HEK293 (cell line): ENCODE results near the gene UBR4.
"Not testable (repeated sequence)": the region's sequence is repeated elsewhere in the genome, so short reads cannot be mapped to it uniquely, and the experiment has no call there.

ENCODE experiments used
- CTCF ChIA-PET: fragments of 350-600 bp; formaldehyde crosslinking; extraction: SDS; loops from one replicate; lab custom pipeline; 2021; ENCODE audit warnings: antibody characterized with exemption; lab: Yijun Ruan, JAX
- POLR2A ChIA-PET: fragments of 300-600 bp; formaldehyde crosslinking; extraction: SDS; loops from one replicate; lab custom pipeline; 2020; ENCODE audit warnings: antibody characterized with exemption, inconsistent platforms; lab: Yijun Ruan, JAX
- H3K27ac ChIP-seq: fragments of 200-500 bp; sonication (Bioruptor generic); 2 replicates; pipeline ENCODE4 v1.5.1; 2014; ENCODE audit warnings: low read depth, low read length, control low read depth, inconsistent platforms; ENCODE audit errors: extremely low read depth
- H3K36me3 ChIP-seq, 2 experiments: fragments of 200-500 bp in 1 of 2; sonication (Bioruptor generic) in 1 of 2; 1 replicate in 1 of 2; 2 replicates in 1 of 2; pipeline ENCODE4 v1.5.1; 2014 to 2017; ENCODE audit warnings: inconsistent platforms in 2 of 2, low read length in 2 of 2; ENCODE audit not compliant: control insufficient read depth in 2 of 2, insufficient read depth in 1 of 2
- H3K4me1 ChIP-seq: fragments of 200-500 bp; sonication (Bioruptor generic); 2 replicates; pipeline ENCODE4 v1.5.1; 2014; ENCODE audit warnings: mild to moderate bottlenecking, low read length, inconsistent platforms; ENCODE audit not compliant: control insufficient read depth, insufficient read depth
- H3K4me3 ChIP-seq: 2 replicates; pipeline ENCODE4 v1.5.1; 2011; ENCODE audit warnings: low read depth, mild to moderate bottlenecking, control low read depth, low read length, moderate library complexity
- H3K9me3 ChIP-seq: fragments of 200-500 bp; sonication (Bioruptor generic); 2 replicates; pipeline ENCODE4 v1.5.1; 2014; ENCODE audit warnings: low read depth, low read length, inconsistent platforms; ENCODE audit not compliant: control insufficient read depth, insufficient read depth
- PRDM6 ChIP-seq: fragments of 450-650 bp; formaldehyde crosslinking; IDR thresholded peaks from 2 replicates; pipeline ENCODE4 v1.5.1; 2017; ENCODE audit warnings: missing biosample characterization, missing genetic modification characterization
- SP7 ChIP-seq: fragments of 450-650 bp; formaldehyde crosslinking; IDR thresholded peaks from 2 replicates; pipeline ENCODE4 v1.5.1; 2016; ENCODE audit warnings: missing biosample characterization, missing genetic modification characterization
- ZBTB17 ChIP-seq: fragments of 450-650 bp; formaldehyde crosslinking; IDR thresholded peaks from 2 replicates; pipeline ENCODE4 v1.5.1; 2016; ENCODE audit warnings: missing biosample characterization, missing genetic modification characterization
- ZNF121 ChIP-seq: fragments of 450-650 bp; formaldehyde crosslinking; IDR thresholded peaks from 2 replicates; pipeline ENCODE4 v1.5.1; 2016; ENCODE audit warnings: missing biosample characterization, missing genetic modification characterization
- ZNF174 ChIP-seq: fragments of 450-650 bp; formaldehyde crosslinking; IDR thresholded peaks from 2 replicates; pipeline ENCODE4 v1.5.0; 2017; ENCODE audit warnings: missing biosample characterization, mild to moderate bottlenecking, missing genetic modification characterization
- ZNF18 ChIP-seq: fragments of 450-650 bp; formaldehyde crosslinking; IDR thresholded peaks from 2 replicates; pipeline ENCODE4 v1.5.1; 2016; ENCODE audit warnings: missing biosample characterization, missing genetic modification characterization
- ZNF19 ChIP-seq: fragments of 450-650 bp; formaldehyde crosslinking; IDR thresholded peaks from 2 replicates; pipeline ENCODE4; 2016; ENCODE audit warnings: missing biosample characterization, missing genetic modification characterization, low read depth
- ZNF248 ChIP-seq: fragments of 450-650 bp; formaldehyde crosslinking; IDR thresholded peaks from 2 replicates; pipeline ENCODE4 v1.5.1; 2017; ENCODE audit warnings: missing biosample characterization, missing genetic modification characterization
- ZNF37A ChIP-seq: fragments of 450-650 bp; IDR thresholded peaks from 2 replicates; pipeline ENCODE4 v1.5.1; 2018; ENCODE audit warnings: missing biosample characterization, missing genetic modification characterization
- ZNF398 ChIP-seq: fragments of 450-650 bp; formaldehyde crosslinking; IDR thresholded peaks from 2 replicates; pipeline ENCODE4 v1.5.1; 2017; ENCODE audit warnings: missing biosample characterization, missing genetic modification characterization
- ZNF416 ChIP-seq: fragments of 450-650 bp; formaldehyde crosslinking; IDR thresholded peaks from 2 replicates; pipeline ENCODE4 v1.5.1; 2016; ENCODE audit warnings: missing biosample characterization, missing genetic modification characterization
- ZNF48 ChIP-seq: fragments of 450-650 bp; formaldehyde crosslinking; IDR thresholded peaks from 2 replicates; pipeline ENCODE4 v1.5.1; 2016; ENCODE audit warnings: missing biosample characterization, missing genetic modification characterization
- ZNF514 ChIP-seq: fragments of 450-650 bp; formaldehyde crosslinking; IDR thresholded peaks from 2 replicates; pipeline ENCODE4 v1.5.1; 2016; ENCODE audit warnings: missing biosample characterization, missing genetic modification characterization
- ZNF521 ChIP-seq: fragments of 450-650 bp; formaldehyde crosslinking; IDR thresholded peaks from 2 replicates; pipeline ENCODE4 v1.5.1; 2017; ENCODE audit warnings: missing biosample characterization, mild to moderate bottlenecking, missing genetic modification characterization
- ZNF529 ChIP-seq: fragments of 450-650 bp; formaldehyde crosslinking; IDR thresholded peaks from 2 replicates; pipeline ENCODE4 v1.5.1; 2017; ENCODE audit warnings: missing genetic modification characterization, missing biosample characterization; ENCODE audit not compliant: insufficient replicate concordance
- ZNF600 ChIP-seq: fragments of 450-650 bp; formaldehyde crosslinking; IDR thresholded peaks from 2 replicates; pipeline ENCODE4 v1.5.1; 2016; ENCODE audit warnings: missing biosample characterization, missing genetic modification characterization
- ZNF626 ChIP-seq: fragments of 450-650 bp; sonication (Bioruptor Pico); formaldehyde crosslinking; IDR thresholded peaks from 2 replicates; pipeline ENCODE4 v1.5.1; 2018; ENCODE audit warnings: missing biosample characterization, missing genetic modification characterization, inconsistent platforms
- ZNF629 ChIP-seq: fragments of 450-650 bp; formaldehyde crosslinking; IDR thresholded peaks from 2 replicates; pipeline ENCODE4 v1.5.1; 2017; ENCODE audit warnings: missing biosample characterization, missing genetic modification characterization
- ZNF664 ChIP-seq: fragments of 450-650 bp; formaldehyde crosslinking; IDR thresholded peaks from 2 replicates; pipeline ENCODE4 v1.5.1; 2016; ENCODE audit warnings: missing biosample characterization, missing genetic modification characterization
- ZNF837 ChIP-seq: fragments of 450-650 bp; formaldehyde crosslinking; IDR thresholded peaks from 2 replicates; pipeline ENCODE4 v1.5.1; 2016; ENCODE audit warnings: missing biosample characterization, missing genetic modification characterization

UBR4 gene

DNA sequence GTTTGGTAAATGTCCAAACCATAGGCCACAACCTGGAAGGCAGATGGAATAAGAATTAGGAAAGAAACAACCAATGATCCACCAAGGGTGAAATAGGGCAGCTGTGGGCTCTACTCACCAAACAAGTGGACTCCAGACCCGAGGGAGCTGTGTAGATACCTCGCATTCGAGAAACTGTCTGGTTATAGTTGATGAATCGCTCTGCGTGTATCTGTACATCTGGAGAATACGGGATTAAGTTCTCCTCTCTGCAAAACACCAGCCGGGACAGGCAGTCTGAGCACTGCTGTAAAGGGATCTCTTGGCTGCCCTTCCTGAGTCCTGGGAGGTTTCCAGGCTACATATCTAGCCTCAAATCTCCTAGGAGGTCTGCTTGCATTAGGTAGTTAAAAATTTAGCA, 9.4 kb upstream of the UBR4 start (continued):
- no peak for TF ChIP-seq ZNF521
- TF ChIP-seq ZNF18, result no peak
- no peak for TF ChIP-seq ZNF529 (tag by site-specific recombination)
- TF ChIP-seq ZNF514, result no peak

DNA sequence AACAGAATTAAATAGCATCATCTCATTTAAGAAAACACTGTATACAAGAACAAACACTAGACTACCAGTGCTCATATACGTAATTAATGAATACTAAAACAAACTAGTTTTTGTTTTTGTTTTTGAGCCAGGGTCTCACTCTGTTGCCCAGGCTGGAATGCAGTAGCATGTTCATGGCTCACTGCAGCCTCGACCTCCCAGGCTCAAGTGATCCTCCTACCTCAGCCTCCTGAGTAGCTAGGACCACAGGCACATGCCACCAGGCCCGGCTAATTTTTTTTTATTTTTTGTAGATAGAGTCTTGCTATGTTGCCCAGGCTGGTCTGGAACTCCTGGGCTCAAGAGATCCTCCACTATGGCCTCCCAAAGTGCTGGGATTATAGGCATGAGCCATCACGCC, 6.5 kb upstream of the UBR4 start:
- H3K36me3 ChIP-seq, result peaks cover 16 to 84% of the 10 kb centered on the region in 2 experiments; a peak in 2 of 3 replicates
- ChIA-PET CTCF (interaction anchor here (0.6 kb wide), 1 partner anchor 19 kb away, joined by 3 read pairs; no protein-coding TSS in a partner anchor), POLR2A (interaction anchor here (0.6 kb wide), 1 partner anchor 13 kb away, joined by 4 read pairs; no protein-coding TSS in a partner anchor)
- not testable (repeated sequence) for H3K27ac ChIP-seq, H3K4me3 ChIP-seq, H3K4me1 ChIP-seq, H3K9me3 ChIP-seq
- TF ChIP-seq ZNF664 (peak; percentile 88), ZNF121 (tag by site-specific recombination) (peak; percentile 95)

DNA sequence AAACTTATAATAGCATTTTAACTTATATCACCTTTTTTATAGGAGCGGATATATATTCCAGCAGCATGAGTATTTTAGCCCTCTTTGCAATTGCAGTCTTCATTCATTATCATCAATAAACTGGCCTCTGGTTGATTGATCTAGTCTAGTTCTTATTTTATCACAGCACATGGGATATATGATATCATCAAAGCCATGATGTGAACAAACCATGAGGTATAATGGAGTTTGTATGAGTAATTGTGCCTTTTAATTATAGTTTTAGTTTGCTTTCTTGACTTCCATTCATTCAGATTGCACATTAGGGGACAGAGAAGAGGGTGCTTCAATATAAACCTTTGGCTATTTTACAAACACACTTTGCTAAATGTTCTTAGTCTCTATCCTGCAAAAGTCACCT, 3.5 kb upstream of the UBR4 start:
- Histone ChIP-seq H3K4me3 (no peak overlapping the region), H3K4me1 (peaks cover 6% of the 10 kb centered on the region; the same call in 1 of the 2 replicates)
- TF ChIP-seq ZNF521 (no peak), PRDM6 (peak; percentile 29; the same call in 1 of the 2 replicates), ZNF174 (tag by site-specific recombination) (no peak), ZNF629 (peak; percentile 73), ZNF600 (tag by site-specific recombination) (peak; percentile 60; the same call in 1 of the 2 replicates), ZNF37A (tag by site-specific recombination) (no peak), ZBTB17 (tag by site-specific recombination) (peak; percentile 71; the same call in 1 of the 2 replicates), ZNF626 (tag by site-specific recombination) (no peak), SP7 (tag by site-specific recombination) (peak; percentile 59; the same call in 1 of the 2 replicates), ZNF19 (no peak), ZNF416 (no peak), ZNF48 (tag by site-specific recombination) (no peak)
- TF ChIP-seq, all 188 proteins: peak for 5
- ChIA-PET CTCF (no interaction called here), POLR2A (no interaction called here)
- no peak overlapping the region for H3K27ac ChIP-seq
- no peaks in the 10 kb centered on the region for H3K9me3 ChIP-seq
- peaks cover 11 to 54% of the 10 kb centered on the region in 2 experiments; a peak in 2 of 3 replicates for H3K36me3 ChIP-seq

DNA sequence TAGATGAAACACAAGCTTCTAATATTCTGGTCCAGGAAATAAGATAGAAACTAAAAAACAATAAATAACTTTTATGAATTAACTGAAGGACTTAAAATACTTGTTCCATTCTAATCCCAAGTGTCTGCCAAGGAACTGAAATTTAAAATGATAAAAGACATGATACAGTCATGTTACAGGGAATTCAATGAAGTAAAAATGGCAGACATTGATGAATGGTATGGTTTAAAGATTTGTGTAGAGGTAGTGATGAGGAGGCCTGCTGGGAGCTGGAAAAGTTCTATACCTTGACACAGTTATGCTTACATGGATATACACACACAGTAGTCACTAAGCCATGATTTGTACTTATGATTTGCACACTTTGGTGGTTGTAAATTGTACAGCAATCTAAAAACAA, 2.1 kb upstream of the UBR4 start:
- H3K4me1 ChIP-seq, result peaks cover 6% of the 10 kb centered on the region; the same call in 1 of the 2 replicates
- ChIA-PET CTCF (interaction anchor here (0.7 kb wide), 1 partner anchor 229 kb away, joined by 3 read pairs; no protein-coding TSS in a partner anchor), POLR2A (interaction anchor here (0.9 kb wide), 1 partner anchor 11 kb away, joined by 3 read pairs; no protein-coding TSS in a partner anchor)
- H3K27ac ChIP-seq, result no peak overlapping the region
- peaks cover 11 to 40% of the 10 kb centered on the region in 2 experiments; a peak in 2 of 3 replicates for H3K36me3 ChIP-seq
- no peak overlapping the region for H3K4me3 ChIP-seq
- TF ChIP-seq ZNF398 (no peak), ZNF248 (tag by site-specific recombination) (no peak), ZNF837 (tag by site-specific recombination) (no peak)
- H3K9me3 ChIP-seq, result no peaks in the 10 kb centered on the region
